Fibroblast of pulmonary artery (primary cell): ENCODE results near the gene GTF3C4.
A peak's percentile ranks its signal among the peaks of the same experiment; 100 is the strongest.

Experiments
- DNase-seq: peaks from one replicate; pipeline ENCODE4 v3.0.0-alpha.2; 2010; ENCODE audit warnings: low read depth
- H3K4me3 ChIP-seq: replicated peaks from 2 replicates; pipeline ENCODE4 v1.5.1; 2011; ENCODE audit warnings: low read depth, mild to moderate bottlenecking, control low read depth, low read length, moderate library complexity
- TF ChIP-seq, protein P1 (sequence below): IDR thresholded peaks from 2 replicates; pipeline ENCODE4 v1.5.1; 2011; ENCODE audit warnings: mild to moderate bottlenecking, control low read depth, low read length, inconsistent platforms; ENCODE audit errors: missing control alignments

Gene GTF3C4

GRCh38 chr9:132670457-132671391 is at the start of gene GTF3C4:
GTF3C4 (plus strand) TSS chr9:132670464; CDS start chr9:132670599, 135 bp downstream.
- TF ChIP-seq, protein P1, sequence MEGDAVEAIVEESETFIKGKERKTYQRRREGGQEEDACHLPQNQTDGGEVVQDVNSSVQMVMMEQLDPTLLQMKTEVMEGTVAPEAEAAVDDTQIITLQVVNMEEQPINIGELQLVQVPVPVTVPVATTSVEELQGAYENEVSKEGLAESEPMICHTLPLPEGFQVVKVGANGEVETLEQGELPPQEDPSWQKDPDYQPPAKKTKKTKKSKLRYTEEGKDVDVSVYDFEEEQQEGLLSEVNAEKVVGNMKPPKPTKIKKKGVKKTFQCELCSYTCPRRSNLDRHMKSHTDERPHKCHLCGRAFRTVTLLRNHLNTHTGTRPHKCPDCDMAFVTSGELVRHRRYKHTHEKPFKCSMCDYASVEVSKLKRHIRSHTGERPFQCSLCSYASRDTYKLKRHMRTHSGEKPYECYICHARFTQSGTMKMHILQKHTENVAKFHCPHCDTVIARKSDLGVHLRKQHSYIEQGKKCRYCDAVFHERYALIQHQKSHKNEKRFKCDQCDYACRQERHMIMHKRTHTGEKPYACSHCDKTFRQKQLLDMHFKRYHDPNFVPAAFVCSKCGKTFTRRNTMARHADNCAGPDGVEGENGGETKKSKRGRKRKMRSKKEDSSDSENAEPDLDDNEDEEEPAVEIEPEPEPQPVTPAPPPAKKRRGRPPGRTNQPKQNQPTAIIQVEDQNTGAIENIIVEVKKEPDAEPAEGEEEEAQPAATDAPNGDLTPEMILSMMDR, result no peak
- peak within 1 kb of the TSS; percentile 98 for H3K4me3 ChIP-seq
- peak; percentile 38 for DNase-seq

- TF ChIP-seq, protein P1, result no peak
- no peak overlapping the region for H3K4me3 ChIP-seq
- DNase-seq, result peak; percentile 43
These were observed 48.1 kb upstream of the GTF3C4 start for GRCh38 chr9:132622159-132622558.

GRCh38 chr9:132626285-132626684 is 44.0 kb upstream of the GTF3C4 start:
- no peak overlapping the region for H3K4me3 ChIP-seq
- TF ChIP-seq, protein P1, result no peak
- DNase-seq, result no peak

DNA sequence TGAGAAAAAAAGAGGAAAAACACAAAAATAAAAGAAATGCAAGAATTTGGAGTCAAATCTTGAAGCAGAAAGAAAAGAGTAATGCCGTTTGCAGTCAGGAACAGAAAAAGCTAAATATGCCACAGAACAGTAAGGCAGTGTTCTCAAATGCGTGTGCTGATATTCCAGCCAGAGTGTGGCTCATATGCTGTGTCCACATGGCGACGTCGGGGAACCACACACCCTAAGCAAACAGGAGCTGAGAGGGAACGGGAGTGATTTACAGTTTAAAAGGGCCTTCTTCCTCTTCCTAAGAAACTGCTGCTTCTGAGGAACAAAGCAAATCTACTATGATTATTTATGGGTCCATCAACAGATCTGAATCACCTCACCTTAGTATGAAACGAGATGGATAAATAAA is 43.2 kb upstream of the GTF3C4 start:
- TF ChIP-seq, protein P1, result no peak
- no peak for DNase-seq
- no peak overlapping the region for H3K4me3 ChIP-seq

GRCh38 chr9:132627594-132627993 is 42.7 kb upstream of the GTF3C4 start:
- no peak for DNase-seq
- TF ChIP-seq, protein P1, result no peak
- no peak overlapping the region for H3K4me3 ChIP-seq

DNA sequence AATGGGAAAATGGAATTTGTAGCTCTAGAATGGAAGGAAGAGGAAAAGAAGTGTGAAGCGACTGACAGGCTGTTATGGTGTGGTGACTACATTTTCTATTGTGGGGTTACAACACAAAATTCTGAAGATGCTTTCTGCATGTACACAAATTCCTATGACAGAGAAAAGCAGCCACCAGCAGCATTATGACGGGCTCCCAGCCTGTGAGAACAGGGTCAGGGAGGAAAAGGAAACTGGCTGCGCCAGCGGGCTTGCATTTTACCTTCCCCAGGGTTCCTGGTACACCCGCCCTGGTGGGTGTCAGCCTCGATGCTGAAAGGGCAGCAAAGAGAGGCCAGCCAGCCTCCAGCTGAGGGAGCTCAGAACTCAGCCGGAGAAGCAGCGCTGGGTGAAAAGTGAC is 41.5 kb upstream of the GTF3C4 start:
- H3K4me3 ChIP-seq, result no peak overlapping the region
- TF ChIP-seq, protein P1, result no peak
- DNase-seq, result no peak
